Osteocyte (in vitro differentiated cells): ENCODE data around the gene MARVELD1. TPM values are rescaled to one million over a fixed set of nuclear protein-coding genes. Genes with fewer than 3 reads are reported as not detected.
"Not testable (repeated sequence)": the region's sequence is repeated elsewhere in the genome, so short reads cannot be mapped to it uniquely, and the experiment has no call there.

Experiments used
- DNase-seq: peaks from one replicate; pipeline ENCODE4 v3.0.0; 2021; ENCODE audit warnings: mixed read lengths; ENCODE audit not compliant: unreplicated experiment; ENCODE audit errors: extremely low spot score
- H3K27ac Mint-ChIP-seq: one replicate; pipeline ENCODE4 v1.8.0; 2021; ENCODE audit warnings: mild to moderate bottlenecking, mixed read lengths; ENCODE audit not compliant: unreplicated experiment
- H3K27me3 Mint-ChIP-seq: one replicate; pipeline ENCODE4 v1.8.0; 2021; ENCODE audit warnings: mixed read lengths; ENCODE audit not compliant: unreplicated experiment
- H3K36me3 Mint-ChIP-seq: one replicate; pipeline ENCODE4 v1.8.0; 2021; ENCODE audit warnings: mixed read lengths; ENCODE audit not compliant: unreplicated experiment
- H3K4me1 Mint-ChIP-seq: one replicate; pipeline ENCODE4 v1.8.0; 2021; ENCODE audit warnings: mixed read lengths; ENCODE audit not compliant: unreplicated experiment
- H3K4me3 Mint-ChIP-seq: one replicate; pipeline ENCODE4 v1.8.0; 2021; ENCODE audit warnings: mild to moderate bottlenecking, moderate library complexity, mixed read lengths; ENCODE audit not compliant: unreplicated experiment
- H3K9me3 Mint-ChIP-seq: one replicate; pipeline ENCODE4 v1.8.0; 2021; ENCODE audit warnings: mixed read lengths; ENCODE audit not compliant: unreplicated experiment
- CTCF ChIP-seq: fragments of 200-600 bp; sonication (generic); IDR thresholded peaks from 2 replicates; pipeline ENCODE4 v1.5.0; 2021; ENCODE audit warnings: antibody characterized with exemption, mild to moderate bottlenecking, moderate library complexity
- total RNA-seq: library from RNA; stranded (reverse); gene quantifications from 2 replicates; pipeline ENCODE4 v1.2.1, GENCODE V29; 2021

The MARVELD1 gene
- total RNA-seq, 1 donor from 2014 or later, result 107 TPM

- peaks cover 60% of the 10 kb centered on the region for H3K4me1 Mint-ChIP-seq
These were observed 26.4 kb upstream of the MARVELD1 start, which contains the start of gene AVPI1 for GRCh38 chr10:97686962-97687784. AVPI1 (minus strand) TSS chr10:97687241; CDS start chr10:97679905, 7,336 bp downstream.

DNA sequence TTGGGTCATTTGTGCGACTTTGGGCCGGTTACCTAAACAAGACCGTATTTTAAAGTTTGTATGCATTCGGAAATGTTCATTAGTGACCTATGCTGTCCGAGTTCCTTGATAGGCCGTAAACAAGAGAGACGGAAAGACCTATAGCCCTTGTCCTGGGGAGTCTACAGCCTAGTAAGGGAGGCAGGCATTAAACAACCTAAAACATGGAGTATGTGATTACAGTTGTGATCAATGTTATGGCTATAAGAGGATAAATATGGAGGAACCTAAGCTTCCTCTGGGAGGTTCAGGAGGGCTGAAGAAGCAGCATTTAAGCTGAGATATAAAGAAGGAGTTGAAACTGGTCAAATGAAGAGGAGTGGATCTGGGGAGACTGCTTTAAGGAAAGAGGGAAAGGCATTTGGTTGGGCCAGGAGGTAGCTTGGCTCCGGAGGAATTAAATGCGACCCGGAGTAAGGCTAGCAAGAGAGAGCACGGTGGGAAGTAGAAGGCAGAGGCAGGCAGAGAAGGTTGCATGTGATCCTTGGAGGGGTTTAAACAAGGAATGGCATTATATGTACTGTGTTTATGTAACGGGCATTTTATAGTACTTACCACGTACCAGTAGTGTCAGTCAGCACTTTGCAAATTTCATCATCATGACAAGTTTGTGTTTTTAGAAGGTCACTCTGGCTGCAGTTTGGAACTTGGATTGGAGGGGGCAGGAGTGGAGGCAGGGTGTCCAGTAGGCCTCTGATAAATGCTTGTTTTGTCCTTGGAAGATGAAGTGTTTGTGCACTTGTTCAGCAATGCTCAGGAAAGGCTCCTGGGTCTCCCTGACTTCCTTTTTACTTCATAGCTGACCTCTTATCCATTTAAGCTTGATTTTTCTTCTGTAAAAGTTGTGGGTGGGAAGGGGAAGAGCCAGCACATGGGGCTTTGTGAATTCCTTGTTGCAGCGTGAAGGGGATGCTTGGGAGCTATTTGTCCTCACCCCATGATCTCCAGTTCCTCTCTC is 25.4 kb upstream of the MARVELD1 start:
- H3K27ac Mint-ChIP-seq, result peak overlapping the region; percentile 86
- TF ChIP-seq CTCF, result no peak
- H3K36me3 Mint-ChIP-seq, result no peaks in the 10 kb centered on the region
- peak overlapping the region; percentile 53 for H3K4me3 Mint-ChIP-seq
- no peaks in the 10 kb centered on the region for H3K27me3 Mint-ChIP-seq
- no peaks in the 10 kb centered on the region for H3K9me3 Mint-ChIP-seq
- no peak for DNase-seq
- peaks cover 60% of the 10 kb centered on the region for H3K4me1 Mint-ChIP-seq

More at GRCh38 chr10:97686962-97687784, 26.4 kb upstream of the MARVELD1 start, which contains the start of gene AVPI1:
- H3K36me3 Mint-ChIP-seq, result no peaks in the 10 kb centered on the region
- H3K9me3 Mint-ChIP-seq, result no peaks in the 10 kb centered on the region
- DNase-seq, result peak; percentile 99
- no peaks in the 10 kb centered on the region for H3K27me3 Mint-ChIP-seq
- H3K27ac Mint-ChIP-seq, result peak within 1 kb of the TSS; percentile 86
- H3K4me3 Mint-ChIP-seq, result peak within 1 kb of the TSS; percentile 82
- no peak for TF ChIP-seq CTCF

GRCh38 chr10:97689559-97690020 is 23.9 kb upstream of the MARVELD1 start:
- peaks cover 48% of the 10 kb centered on the region for H3K4me1 Mint-ChIP-seq
- no peaks in the 10 kb centered on the region for H3K27me3 Mint-ChIP-seq
- H3K36me3 Mint-ChIP-seq, result no peaks in the 10 kb centered on the region
- DNase-seq, result no peak
- TF ChIP-seq CTCF, result no peak
- peak overlapping the region; percentile 47 for H3K27ac Mint-ChIP-seq
- H3K9me3 Mint-ChIP-seq, result no peaks in the 10 kb centered on the region
- H3K4me3 Mint-ChIP-seq, result no peak overlapping the region

DNA sequence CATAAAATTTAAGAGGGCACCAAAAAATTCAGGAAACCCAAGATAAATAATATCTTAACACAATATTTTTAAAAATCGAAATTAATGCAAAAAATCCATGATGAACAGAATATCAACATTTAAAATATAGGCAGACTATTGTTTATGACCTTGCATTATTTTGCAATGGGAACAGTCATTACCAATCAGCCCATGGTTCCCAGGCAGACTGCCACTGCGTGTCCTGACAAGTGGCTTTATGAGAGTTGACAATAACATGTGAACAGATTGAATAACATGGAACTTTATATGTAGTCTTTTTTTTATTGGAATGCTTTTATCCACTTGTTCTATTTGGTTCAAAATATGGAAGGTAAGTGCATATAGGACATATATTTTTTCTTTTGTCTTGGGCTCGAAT is 23.4 kb upstream of the MARVELD1 start:
- no peak overlapping the region for H3K4me3 Mint-ChIP-seq
- H3K9me3 Mint-ChIP-seq, result no peaks in the 10 kb centered on the region
- no peaks in the 10 kb centered on the region for H3K27me3 Mint-ChIP-seq
- peak overlapping the region; percentile 47 for H3K27ac Mint-ChIP-seq
- no peaks in the 10 kb centered on the region for H3K36me3 Mint-ChIP-seq
- no peak for TF ChIP-seq CTCF
- H3K4me1 Mint-ChIP-seq, result peaks cover 42% of the 10 kb centered on the region
- no peak for DNase-seq

- not testable (repeated sequence) for H3K27ac Mint-ChIP-seq, H3K36me3 Mint-ChIP-seq, H3K9me3 Mint-ChIP-seq, H3K4me3 Mint-ChIP-seq, DNase-seq, H3K4me1 Mint-ChIP-seq, H3K27me3 Mint-ChIP-seq
These were observed 15.4 kb upstream of the MARVELD1 start for GRCh38 chr10:97698072-97698655.
